GM19239 (cell line): ENCODE measurements around the gene MTFR1L.

Experiments used
- DNase-seq: peaks from one replicate; pipeline ENCODE4 v3.0.0; 2011; ENCODE audit warnings: low spot score; ENCODE audit not compliant: insufficient read length
- FAIRE-seq: peaks from 2 replicates; lab custom pipeline; 2011; peaks lifted over from hg19 to GRCh38; lab: Jason Lieb, UNC

MTFR1L gene

GRCh38 chr1:25875154-25875855 is 55.6 kb downstream of the MTFR1L start, which contains the start of gene PAQR7:
Gene PAQR7 (minus strand): TSS chr1:25875708. CDS start chr1:25863839, 11,869 bp downstream.
- FAIRE-seq: no peak

GRCh38 chr1:25875856-25876692 is 56.3 kb downstream of the MTFR1L start:
- FAIRE-seq (no peak), DNase-seq (no peak)

More at GRCh38 chr1:25875154-25875855, 55.6 kb downstream of the MTFR1L start, which contains the start of gene PAQR7:
- peak; percentile 67 for DNase-seq

GRCh38 chr1:25876693-25877077 is 56.9 kb downstream of the MTFR1L start:
- no peak for FAIRE-seq
- no peak for DNase-seq

GRCh38 chr1:25877155-25877554 is 57.4 kb downstream of the MTFR1L start:
- DNase-seq: no peak
- FAIRE-seq: no peak

GRCh38 chr1:25878690-25879089 is 58.9 kb downstream of the MTFR1L start:
- FAIRE-seq (no peak), DNase-seq (no peak)

- FAIRE-seq: no peak
- no peak for DNase-seq
Observed at GRCh38 chr1:25879675-25880074, 59.9 kb downstream of the MTFR1L start.

GRCh38 chr1:25880518-25880917 is 60.8 kb downstream of the MTFR1L start:
- no peak for FAIRE-seq
- no peak for DNase-seq

GRCh38 chr1:25881266-25881665 is 61.5 kb downstream of the MTFR1L start:
- DNase-seq (no peak), FAIRE-seq (no peak)
